ENCODE results near the gene VPS13C.

DNA sequence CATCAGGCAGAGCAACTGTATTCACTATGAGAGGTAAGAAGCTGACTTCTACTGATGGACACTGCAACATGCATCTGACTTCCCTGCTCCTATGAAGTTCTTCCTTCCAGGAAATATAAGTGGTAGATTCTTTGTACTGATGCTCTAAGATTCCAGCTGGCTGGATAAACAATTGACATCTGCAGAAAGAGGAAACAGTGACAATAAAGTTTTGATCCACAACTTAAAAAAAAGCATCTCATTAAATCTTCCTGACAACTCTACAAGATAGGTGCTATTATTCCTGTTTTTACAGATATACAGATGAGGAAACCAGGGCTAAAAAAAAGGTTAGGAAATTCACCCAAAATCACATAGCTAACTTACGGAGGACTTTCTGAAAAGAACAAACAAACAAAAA is 142.8 kb downstream of the VPS13C start:
- TF ChIP-seq, protein P1, sequence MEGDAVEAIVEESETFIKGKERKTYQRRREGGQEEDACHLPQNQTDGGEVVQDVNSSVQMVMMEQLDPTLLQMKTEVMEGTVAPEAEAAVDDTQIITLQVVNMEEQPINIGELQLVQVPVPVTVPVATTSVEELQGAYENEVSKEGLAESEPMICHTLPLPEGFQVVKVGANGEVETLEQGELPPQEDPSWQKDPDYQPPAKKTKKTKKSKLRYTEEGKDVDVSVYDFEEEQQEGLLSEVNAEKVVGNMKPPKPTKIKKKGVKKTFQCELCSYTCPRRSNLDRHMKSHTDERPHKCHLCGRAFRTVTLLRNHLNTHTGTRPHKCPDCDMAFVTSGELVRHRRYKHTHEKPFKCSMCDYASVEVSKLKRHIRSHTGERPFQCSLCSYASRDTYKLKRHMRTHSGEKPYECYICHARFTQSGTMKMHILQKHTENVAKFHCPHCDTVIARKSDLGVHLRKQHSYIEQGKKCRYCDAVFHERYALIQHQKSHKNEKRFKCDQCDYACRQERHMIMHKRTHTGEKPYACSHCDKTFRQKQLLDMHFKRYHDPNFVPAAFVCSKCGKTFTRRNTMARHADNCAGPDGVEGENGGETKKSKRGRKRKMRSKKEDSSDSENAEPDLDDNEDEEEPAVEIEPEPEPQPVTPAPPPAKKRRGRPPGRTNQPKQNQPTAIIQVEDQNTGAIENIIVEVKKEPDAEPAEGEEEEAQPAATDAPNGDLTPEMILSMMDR (IDR thresholded peaks at IDR 0.05), result no peak
- TF ChIP-seq POLR2A (IDR thresholded peaks at IDR 0.05), result no peak
